H9 (cell line): ENCODE results near the gene TMEM238. TPM values are rescaled to one million over a fixed set of nuclear protein-coding genes. Genes with fewer than 3 reads are reported as not detected.

ENCODE experiments used
- DNase-seq: peaks from one replicate; pipeline ENCODE4 v3.0.0-alpha.2; 2017
- H2AFZ ChIP-seq: one replicate; pipeline ENCODE4 v1.6.1; 2013; ENCODE audit warnings: mild to moderate bottlenecking, low read length, control low read depth, moderate library complexity
- H2AK5ac ChIP-seq: 2 replicates; pipeline ENCODE4 v1.6.1; 2013; ENCODE audit warnings: low read length, control low read depth, mixed read lengths; ENCODE audit not compliant: insufficient read length
- H2BK120ac ChIP-seq: one replicate; pipeline ENCODE4 v1.6.1; 2013; ENCODE audit warnings: low read depth, mild to moderate bottlenecking, low read length, control low read depth, inconsistent platforms; ENCODE audit not compliant: poor library complexity, severe bottlenecking
- H2BK12ac ChIP-seq: 2 replicates; pipeline ENCODE4 v1.6.1; 2013; ENCODE audit warnings: low read length, control low read depth, mixed read lengths, low read depth; ENCODE audit not compliant: insufficient read length
- H2BK15ac ChIP-seq: 2 replicates; pipeline ENCODE4 v1.6.1; 2013; ENCODE audit warnings: low read depth, low read length, control low read depth
- H2BK20ac ChIP-seq: one replicate; pipeline ENCODE4 v1.6.1; 2013; ENCODE audit warnings: low read depth, mild to moderate bottlenecking, low read length, control low read depth, inconsistent platforms; ENCODE audit not compliant: poor library complexity, severe bottlenecking
- H2BK5ac ChIP-seq: 2 replicates; pipeline ENCODE4 v1.6.1; 2013; ENCODE audit warnings: low read length, control low read depth, mixed read lengths; ENCODE audit not compliant: insufficient read length
- H3K14ac ChIP-seq: 2 replicates; pipeline ENCODE4 v1.6.1; 2013; ENCODE audit warnings: low read length, control low read depth; ENCODE audit not compliant: insufficient read depth
- H3K18ac ChIP-seq: 2 replicates; pipeline ENCODE4 v1.6.1; 2013; ENCODE audit warnings: low read depth, mild to moderate bottlenecking, mixed read lengths, low read length, control low read depth; ENCODE audit not compliant: insufficient read length
- H3K23ac ChIP-seq: 2 replicates; pipeline ENCODE4 v1.6.1; 2013; ENCODE audit warnings: low read length, control low read depth, mixed read lengths, low read depth; ENCODE audit not compliant: insufficient read length
- H3K23me2 ChIP-seq: 2 replicates; pipeline ENCODE4 v1.6.1; 2013; ENCODE audit warnings: low read depth, mild to moderate bottlenecking, mixed read lengths, low read length, control low read depth; ENCODE audit not compliant: insufficient read length, poor library complexity, severe bottlenecking
- H3K27ac ChIP-seq: 2 replicates; pipeline ENCODE4 v1.5.1; 2013; ENCODE audit warnings: low read length, control low read depth, mixed read lengths, low read depth; ENCODE audit not compliant: insufficient read length
- H3K27me3 ChIP-seq: 2 replicates; pipeline ENCODE4 v1.6.1; 2013; ENCODE audit warnings: low read length, control low read depth, inconsistent platforms; ENCODE audit not compliant: insufficient read depth
- H3K4ac ChIP-seq: 2 replicates; pipeline ENCODE4 v1.6.1; 2013; ENCODE audit warnings: low read depth, mild to moderate bottlenecking, control low read depth, inconsistent platforms, low read length, moderate library complexity
- H3K4me1 ChIP-seq: 2 replicates; pipeline ENCODE4 v1.6.1; 2013; ENCODE audit warnings: low read length, control low read depth, inconsistent platforms; ENCODE audit not compliant: insufficient read depth
- H3K4me2 ChIP-seq: 2 replicates; pipeline ENCODE4 v1.6.1; 2013; ENCODE audit warnings: low read length, control low read depth, mixed read lengths; ENCODE audit not compliant: insufficient read length, insufficient read depth
- H3K56ac ChIP-seq: 2 replicates; pipeline ENCODE4 v1.6.1; 2013; ENCODE audit warnings: low read depth, mild to moderate bottlenecking, mixed read lengths, low read length, control low read depth; ENCODE audit not compliant: insufficient read length
- H3K79me1 ChIP-seq: 2 replicates; pipeline ENCODE4 v1.6.1; 2013; ENCODE audit warnings: low read depth, mild to moderate bottlenecking, moderate library complexity, low read length, control low read depth, inconsistent platforms; ENCODE audit not compliant: insufficient read depth, poor library complexity, severe bottlenecking
- H3K79me2 ChIP-seq: 2 replicates; pipeline ENCODE4 v1.6.1; 2013; ENCODE audit warnings: low read length, control low read depth, inconsistent platforms; ENCODE audit not compliant: insufficient read depth
- H3K9ac ChIP-seq: 2 replicates; pipeline ENCODE4 v1.6.1; 2013; ENCODE audit warnings: low read length, control low read depth, mixed read lengths; ENCODE audit not compliant: insufficient read length; ENCODE audit errors: extremely low read depth
- H3K9me3 ChIP-seq: one replicate; pipeline ENCODE4 v1.6.1; 2013; ENCODE audit warnings: low read depth, low read length, inconsistent platforms; ENCODE audit not compliant: control insufficient read depth
- H3T11ph ChIP-seq: one replicate; pipeline ENCODE4 v1.6.1; 2013; ENCODE audit warnings: mild to moderate bottlenecking, low read length, control low read depth, inconsistent platforms
- H4K20me1 ChIP-seq: one replicate; pipeline ENCODE4 v1.6.1; 2013; ENCODE audit not compliant: control insufficient read depth, insufficient read length, insufficient read depth
- H4K5ac ChIP-seq: 2 replicates; pipeline ENCODE4 v1.6.1; 2013; ENCODE audit warnings: low read depth, mild to moderate bottlenecking, mixed read lengths, low read length, control low read depth; ENCODE audit not compliant: insufficient read length
- H4K8ac ChIP-seq: replicated peaks from 2 replicates; pipeline ENCODE4 v1.6.1; 2013; ENCODE audit warnings: low read length, control low read depth, mixed read lengths, low read depth; ENCODE audit not compliant: insufficient read length
- H4K91ac ChIP-seq: 2 replicates; pipeline ENCODE4 v1.6.1; 2013; ENCODE audit warnings: low read depth, mild to moderate bottlenecking, moderate library complexity, mixed read lengths, low read length, control low read depth; ENCODE audit not compliant: insufficient read length
- H3K27ac Mint-ChIP-seq, 3 experiments: 2 replicates in 2 of 3; 3 replicates in 1 of 3; pipeline ENCODE4 v1.8.0; 2020 to 2021; ENCODE audit warnings: mixed read lengths in 3 of 3, mild to moderate bottlenecking in 1 of 3, moderate library complexity in 1 of 3
- H3K27me3 Mint-ChIP-seq: 2 replicates; pipeline ENCODE4 v1.8.0; 2021; ENCODE audit warnings: low read depth, mild to moderate bottlenecking, moderate library complexity, mixed read lengths
- H3K36me3 Mint-ChIP-seq, 3 experiments: 2 replicates in 2 of 3; 3 replicates in 1 of 3; pipeline ENCODE4 v1.8.0; 2020 to 2021; ENCODE audit warnings: low read depth in 3 of 3, mixed read lengths in 3 of 3; ENCODE audit not compliant: insufficient read depth in 1 of 3
- H3K4me1 Mint-ChIP-seq, 2 experiments: 2 replicates each; pipeline ENCODE4 v1.8.0; 2020; ENCODE audit warnings: mixed read lengths in 2 of 2
- H3K4me3 Mint-ChIP-seq, 2 experiments: 2 replicates in 1 of 2; 3 replicates in 1 of 2; pipeline ENCODE4 v1.8.0; 2020 to 2021; ENCODE audit warnings: mild to moderate bottlenecking in 2 of 2, mixed read lengths in 2 of 2, moderate library complexity in 1 of 2
- H3K9me3 Mint-ChIP-seq, 2 experiments: 2 replicates in 1 of 2; 3 replicates in 1 of 2; pipeline ENCODE4 v1.8.0; 2020; ENCODE audit warnings: mild to moderate bottlenecking in 2 of 2, mixed read lengths in 2 of 2, moderate library complexity in 1 of 2
- WGBS: extraction: QIAGEN DNeasy Blood & Tissue Kit; methylation state at CpG from one replicate; pipeline ENCODE4 v1.1.7; 2013; ENCODE audit warnings: missing lambda C conversion rate, low lambda C conversion rate, mixed read lengths; ENCODE audit not compliant: insufficient read length; ENCODE audit errors: extremely low coverage; 5-methylcytosine and 5-hydroxymethylcytosine counted together
- total RNA-seq: library from RNA; stranded (reverse); gene quantifications from 2 replicates; pipeline ENCODE4 v1.2.1, GENCODE V29; 2021
- TF ChIP-seq, protein P1 (sequence below): fragments of 200-600 bp; sonication (generic); conservative IDR thresholded peaks from 3 replicates; pipeline ENCODE4 v1.8.0; 2021; ENCODE audit warnings: antibody characterized with exemption, mild to moderate bottlenecking

The TMEM238 gene
- total RNA-seq, 1 experiment from 2014 or later, result 4.8 TPM

DNA sequence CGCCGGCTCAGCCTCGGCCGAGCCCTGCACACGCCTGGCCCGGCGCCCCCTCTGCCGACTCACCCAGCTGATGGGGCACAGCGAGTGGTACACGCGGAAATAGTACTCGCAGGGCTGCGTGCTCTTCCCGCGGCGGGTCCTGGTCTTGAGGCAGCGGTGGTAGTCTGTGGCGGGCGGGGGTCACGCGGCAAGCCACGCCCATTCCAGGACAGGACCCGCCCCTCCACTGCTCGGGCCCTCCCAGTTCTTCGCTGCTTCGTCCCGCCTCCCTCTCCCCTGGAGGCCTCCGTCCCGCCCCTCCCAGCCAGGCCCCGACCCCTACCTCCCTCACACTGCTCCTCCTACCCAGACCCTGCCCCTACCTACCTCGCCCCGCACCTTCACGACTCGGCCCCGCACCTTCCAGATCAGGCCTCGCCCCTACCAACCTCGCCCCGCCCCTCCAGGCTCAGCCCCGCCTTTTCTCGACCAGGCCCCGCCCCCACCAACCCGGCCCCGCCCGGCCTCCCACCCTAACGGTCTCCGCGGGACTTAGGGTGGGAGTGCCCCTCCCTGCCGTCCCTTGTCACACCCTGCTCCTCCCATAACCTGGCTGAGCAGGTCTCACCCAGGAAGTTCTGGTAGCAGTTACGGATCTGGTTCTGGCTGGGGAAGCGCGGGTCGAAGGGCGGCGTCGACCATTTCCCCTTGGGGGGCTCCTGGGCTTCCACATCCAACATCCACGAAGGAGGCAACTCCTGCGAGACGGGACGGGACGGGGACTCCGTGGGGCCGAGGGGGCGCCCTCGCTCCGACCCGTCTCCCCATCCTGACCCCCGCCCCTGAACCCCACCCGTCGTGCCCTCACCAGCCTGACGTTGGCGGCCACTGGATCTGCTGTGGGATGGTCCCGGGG lies 30.0 kb downstream of the TMEM238 start:
- Histone ChIP-seq H3K14ac (no peak overlapping the region), H3K23me2 (peaks cover 7% of the 10 kb centered on the region), H3K79me1 (no peaks in the 10 kb centered on the region), H2BK5ac (no peak overlapping the region), H3K56ac (no peak overlapping the region), H4K5ac (no peak overlapping the region), H3K4ac (no peak overlapping the region), H4K20me1 (no peaks in the 10 kb centered on the region), H3K27ac (no peak overlapping the region), H3K79me2 (no peaks in the 10 kb centered on the region), H3K18ac (peak overlapping the region; percentile 54), H3K27me3 (peaks cover 17% of the 10 kb centered on the region; the same call in 1 of the 2 replicates), H2BK12ac (no peak overlapping the region), H3K4me2 (peak overlapping the region; percentile 65), H3K4me1 (no peaks in the 10 kb centered on the region; the same call in 1 of the 2 replicates), H4K8ac (no peak overlapping the region), H3T11ph (no peak overlapping the region), H3K9me3 (no peaks in the 10 kb centered on the region), H3K9ac (no peak overlapping the region), H3K23ac (no peak overlapping the region), H2BK120ac (no peak overlapping the region), H2BK20ac (no peak overlapping the region), H2AK5ac (no peak overlapping the region), H4K91ac (no peak overlapping the region), H2BK15ac (no peak overlapping the region), H2AFZ (no peak overlapping the region)
- H3K27ac Mint-ChIP-seq, result no peak overlapping the region
- peaks cover 48 to 51% of the 10 kb centered on the region in 2 experiments for H3K4me1 Mint-ChIP-seq
- peak overlapping the region; percentile 60 to 85 for H3K4me3 Mint-ChIP-seq
- no CpG with 5 or more reads among the region's 72 CpGs for WGBS
- peaks cover 2 to 31% (median 6%) of the 10 kb centered on the region in 3 experiments; a peak in 5 of 7 replicates for H3K36me3 Mint-ChIP-seq
- TF ChIP-seq, protein P1, sequence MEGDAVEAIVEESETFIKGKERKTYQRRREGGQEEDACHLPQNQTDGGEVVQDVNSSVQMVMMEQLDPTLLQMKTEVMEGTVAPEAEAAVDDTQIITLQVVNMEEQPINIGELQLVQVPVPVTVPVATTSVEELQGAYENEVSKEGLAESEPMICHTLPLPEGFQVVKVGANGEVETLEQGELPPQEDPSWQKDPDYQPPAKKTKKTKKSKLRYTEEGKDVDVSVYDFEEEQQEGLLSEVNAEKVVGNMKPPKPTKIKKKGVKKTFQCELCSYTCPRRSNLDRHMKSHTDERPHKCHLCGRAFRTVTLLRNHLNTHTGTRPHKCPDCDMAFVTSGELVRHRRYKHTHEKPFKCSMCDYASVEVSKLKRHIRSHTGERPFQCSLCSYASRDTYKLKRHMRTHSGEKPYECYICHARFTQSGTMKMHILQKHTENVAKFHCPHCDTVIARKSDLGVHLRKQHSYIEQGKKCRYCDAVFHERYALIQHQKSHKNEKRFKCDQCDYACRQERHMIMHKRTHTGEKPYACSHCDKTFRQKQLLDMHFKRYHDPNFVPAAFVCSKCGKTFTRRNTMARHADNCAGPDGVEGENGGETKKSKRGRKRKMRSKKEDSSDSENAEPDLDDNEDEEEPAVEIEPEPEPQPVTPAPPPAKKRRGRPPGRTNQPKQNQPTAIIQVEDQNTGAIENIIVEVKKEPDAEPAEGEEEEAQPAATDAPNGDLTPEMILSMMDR, result no peak
- H3K9me3 Mint-ChIP-seq, result no peaks in the 10 kb centered on the region; a peak in 1 of 5 replicates
- H3K27me3 Mint-ChIP-seq, result peaks cover 82% of the 10 kb centered on the region
- peak; percentile 88 for DNase-seq
